HepG2 (cell line): ENCODE measurements around the gene DNMT3B. TPM values are rescaled to one million over a fixed set of nuclear protein-coding genes. Genes with fewer than 3 reads are reported as not detected.

ENCODE experiments used
- ADNP ChIP-seq: sonication (generic); formaldehyde crosslinking; IDR thresholded peaks from 2 replicates; pipeline ENCODE4 v1.4.0; 2020; ENCODE audit warnings: missing genetic modification reagents
- ARID2 ChIP-seq: sonication (generic); formaldehyde crosslinking; IDR thresholded peaks from 2 replicates; pipeline ENCODE4 v1.8.1; 2022; ENCODE audit warnings: mild to moderate bottlenecking, missing genetic modification reagents, borderline replicate concordance
- FOXK1 ChIP-seq: sonication (generic); formaldehyde crosslinking; IDR thresholded peaks from 2 replicates; pipeline ENCODE4 v1.4.0; 2020; ENCODE audit warnings: low read depth, missing genetic modification reagents, borderline replicate concordance
- HNRNPK ChIP-seq: fragments of 200-400 bp; formaldehyde crosslinking; IDR thresholded peaks from 2 replicates; pipeline ENCODE4 v1.6.1; 2018; ENCODE audit warnings: low read length, low read depth, moderate library complexity, mild to moderate bottlenecking; ENCODE audit not compliant: poor library complexity, severe bottlenecking
- PAX8 ChIP-seq: sonication (generic); formaldehyde crosslinking; IDR thresholded peaks from 2 replicates; pipeline ENCODE4 v1.8.0; 2022; ENCODE audit warnings: mild to moderate bottlenecking, missing genetic modification reagents, borderline replicate concordance
- RAD21 ChIP-seq: fragments of 450-650 bp; formaldehyde crosslinking; IDR thresholded peaks from 2 replicates; pipeline ENCODE4 v1.5.0; 2020; ENCODE audit warnings: mild to moderate bottlenecking
- RFXAP ChIP-seq: sonication (generic); formaldehyde crosslinking; IDR thresholded peaks from 2 replicates; pipeline ENCODE4 v1.4.0; 2020; ENCODE audit warnings: missing genetic modification reagents, borderline replicate concordance
- SAP130 ChIP-seq: IDR thresholded peaks from 2 replicates; pipeline ENCODE4 v1.6.1; 2016; ENCODE audit warnings: low read depth
- SATB2 ChIP-seq: sonication (generic); formaldehyde crosslinking; IDR thresholded peaks from 2 replicates; pipeline ENCODE4 v1.5.0; 2020; ENCODE audit warnings: missing genetic modification reagents
- TARDBP ChIP-seq: sonication (generic); formaldehyde crosslinking; IDR thresholded peaks from 2 replicates; pipeline ENCODE4 v1.8.0; 2022; ENCODE audit warnings: mild to moderate bottlenecking, missing genetic modification reagents
- TOPORS ChIP-seq: sonication (generic); formaldehyde crosslinking; IDR thresholded peaks from 2 replicates; pipeline ENCODE4 v1.8.0; 2023; ENCODE audit warnings: mild to moderate bottlenecking, missing genetic modification reagents
- ZNF430 ChIP-seq: sonication (generic); formaldehyde crosslinking; IDR thresholded peaks from 2 replicates; pipeline ENCODE4 v1.9.0; 2021; ENCODE audit warnings: mild to moderate bottlenecking, missing genetic modification reagents
- ZNF503 ChIP-seq: sonication (generic); formaldehyde crosslinking; IDR thresholded peaks from 2 replicates; pipeline ENCODE4 v1.4.0; 2020; ENCODE audit warnings: missing genetic modification reagents
- ZNF564 ChIP-seq: sonication (generic); formaldehyde crosslinking; IDR thresholded peaks from 2 replicates; pipeline ENCODE4 v1.8.1; 2023; ENCODE audit warnings: mild to moderate bottlenecking, missing genetic modification reagents
- ZZZ3 ChIP-seq: sonication (generic); formaldehyde crosslinking; IDR thresholded peaks from 2 replicates; pipeline ENCODE4 v1.4.0; 2020; ENCODE audit warnings: missing genetic modification reagents, mild to moderate bottlenecking, borderline replicate concordance
- polyA plus RNA-seq, 8 experiments: library from polyadenylated mRNA; depleted of rRNA in 3 of 8; stranded (reverse) in 7 of 8; unstranded in 1 of 8; fragments of >200 nt; fragmentation: Illumina TruSeq in 4 of 8; extraction: Trizol in 4 of 8; gene quantifications; 2 replicates each; pipeline versions ENCODE4 v1.2.1 to v1.2.3, GENCODE V29; 2011 to 2016; ENCODE audit warnings: low read depth in 4 of 8, missing spikeins in 1 of 8, mixed read lengths in 1 of 8; ENCODE audit not compliant: insufficient read depth in 1 of 8
- total RNA-seq, 5 experiments: library from RNA; depleted of rRNA; stranded (reverse); fragments of >200 nt; fragmentation: Illumina TruSeq; extraction: Trizol; gene quantifications; 2 replicates each; pipeline ENCODE4 v1.2.3, GENCODE V29; 2016; ENCODE audit warnings: low read depth in 1 of 5
- TF ChIP-seq, protein P1 (sequence below): sonication (generic); formaldehyde crosslinking; IDR thresholded peaks from 2 replicates; pipeline ENCODE4 v1.4.0; 2020; ENCODE audit warnings: missing genetic modification reagents
- TF ChIP-seq, protein P2 (sequence below): sonication (generic); formaldehyde crosslinking; IDR thresholded peaks from 2 replicates; pipeline ENCODE4 v1.9.0; 2022; ENCODE audit warnings: missing genetic modification reagents, mild to moderate bottlenecking, borderline replicate concordance
- TF ChIP-seq, protein P3 (sequence below): sonication (generic); formaldehyde crosslinking; IDR thresholded peaks from 2 replicates; pipeline ENCODE4 v1.8.0; 2022; ENCODE audit warnings: missing genetic modification reagents, mild to moderate bottlenecking, moderate library complexity, borderline replicate concordance
- TF ChIP-seq, protein P4 (sequence below): IDR thresholded peaks from 2 replicates; pipeline ENCODE4 v1.4.0; 2020; ENCODE audit warnings: mild to moderate bottlenecking, missing genetic modification reagents

The DNMT3B gene
- total and polyA plus RNA-seq, 2 of the 13 experiments (the other 11 are each of a cell fraction or from before 2014, with no cell fraction given) = 3.8 to 13.9 TPM

- TF ChIP-seq ZNF564 = no peak
- TF ChIP-seq, protein P1, sequence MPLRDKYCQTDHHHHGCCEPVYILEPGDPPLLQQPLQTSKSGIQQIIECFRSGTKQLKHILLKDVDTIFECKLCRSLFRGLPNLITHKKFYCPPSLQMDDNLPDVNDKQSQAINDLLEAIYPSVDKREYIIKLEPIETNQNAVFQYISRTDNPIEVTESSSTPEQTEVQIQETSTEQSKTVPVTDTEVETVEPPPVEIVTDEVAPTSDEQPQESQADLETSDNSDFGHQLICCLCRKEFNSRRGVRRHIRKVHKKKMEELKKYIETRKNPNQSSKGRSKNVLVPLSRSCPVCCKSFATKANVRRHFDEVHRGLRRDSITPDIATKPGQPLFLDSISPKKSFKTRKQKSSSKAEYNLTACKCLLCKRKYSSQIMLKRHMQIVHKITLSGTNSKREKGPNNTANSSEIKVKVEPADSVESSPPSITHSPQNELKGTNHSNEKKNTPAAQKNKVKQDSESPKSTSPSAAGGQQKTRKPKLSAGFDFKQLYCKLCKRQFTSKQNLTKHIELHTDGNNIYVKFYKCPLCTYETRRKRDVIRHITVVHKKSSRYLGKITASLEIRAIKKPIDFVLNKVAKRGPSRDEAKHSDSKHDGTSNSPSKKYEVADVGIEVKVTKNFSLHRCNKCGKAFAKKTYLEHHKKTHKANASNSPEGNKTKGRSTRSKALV = no peak
- TF ChIP-seq ZZZ3 (CRISPR knock-in tag) = no peak
- no peak for TF ChIP-seq ARID2 (CRISPR knock-in tag)
- TF ChIP-seq, protein P2, sequence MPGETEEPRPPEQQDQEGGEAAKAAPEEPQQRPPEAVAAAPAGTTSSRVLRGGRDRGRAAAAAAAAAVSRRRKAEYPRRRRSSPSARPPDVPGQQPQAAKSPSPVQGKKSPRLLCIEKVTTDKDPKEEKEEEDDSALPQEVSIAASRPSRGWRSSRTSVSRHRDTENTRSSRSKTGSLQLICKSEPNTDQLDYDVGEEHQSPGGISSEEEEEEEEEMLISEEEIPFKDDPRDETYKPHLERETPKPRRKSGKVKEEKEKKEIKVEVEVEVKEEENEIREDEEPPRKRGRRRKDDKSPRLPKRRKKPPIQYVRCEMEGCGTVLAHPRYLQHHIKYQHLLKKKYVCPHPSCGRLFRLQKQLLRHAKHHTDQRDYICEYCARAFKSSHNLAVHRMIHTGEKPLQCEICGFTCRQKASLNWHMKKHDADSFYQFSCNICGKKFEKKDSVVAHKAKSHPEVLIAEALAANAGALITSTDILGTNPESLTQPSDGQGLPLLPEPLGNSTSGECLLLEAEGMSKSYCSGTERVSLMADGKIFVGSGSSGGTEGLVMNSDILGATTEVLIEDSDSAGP (CRISPR knock-in tag) = peak; percentile 18; the same call in 1 of the 2 replicates
- TF ChIP-seq FOXK1 (CRISPR knock-in tag) = no peak
- no peak for TF ChIP-seq TARDBP (CRISPR knock-in tag)
- TF ChIP-seq RAD21 (CRISPR knock-in tag) = no peak
- no peak for TF ChIP-seq ZNF503 (CRISPR knock-in tag)
- TF ChIP-seq, protein P3, sequence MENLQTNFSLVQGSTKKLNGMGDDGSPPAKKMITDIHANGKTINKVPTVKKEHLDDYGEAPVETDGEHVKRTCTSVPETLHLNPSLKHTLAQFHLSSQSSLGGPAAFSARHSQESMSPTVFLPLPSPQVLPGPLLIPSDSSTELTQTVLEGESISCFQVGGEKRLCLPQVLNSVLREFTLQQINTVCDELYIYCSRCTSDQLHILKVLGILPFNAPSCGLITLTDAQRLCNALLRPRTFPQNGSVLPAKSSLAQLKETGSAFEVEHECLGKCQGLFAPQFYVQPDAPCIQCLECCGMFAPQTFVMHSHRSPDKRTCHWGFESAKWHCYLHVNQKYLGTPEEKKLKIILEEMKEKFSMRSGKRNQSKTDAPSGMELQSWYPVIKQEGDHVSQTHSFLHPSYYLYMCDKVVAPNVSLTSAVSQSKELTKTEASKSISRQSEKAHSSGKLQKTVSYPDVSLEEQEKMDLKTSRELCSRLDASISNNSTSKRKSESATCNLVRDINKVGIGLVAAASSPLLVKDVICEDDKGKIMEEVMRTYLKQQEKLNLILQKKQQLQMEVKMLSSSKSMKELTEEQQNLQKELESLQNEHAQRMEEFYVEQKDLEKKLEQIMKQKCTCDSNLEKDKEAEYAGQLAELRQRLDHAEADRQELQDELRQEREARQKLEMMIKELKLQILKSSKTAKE (CRISPR knock-in tag) = no peak
- no peak for TF ChIP-seq ADNP
- no peak for TF ChIP-seq ZNF430 (CRISPR knock-in tag)
- no peak for TF ChIP-seq TOPORS (CRISPR knock-in tag)
- no peak for TF ChIP-seq SAP130 (CRISPR knock-in tag)
- no peak for TF ChIP-seq HNRNPK
- TF ChIP-seq SATB2 = no peak
- TF ChIP-seq, protein P4, sequence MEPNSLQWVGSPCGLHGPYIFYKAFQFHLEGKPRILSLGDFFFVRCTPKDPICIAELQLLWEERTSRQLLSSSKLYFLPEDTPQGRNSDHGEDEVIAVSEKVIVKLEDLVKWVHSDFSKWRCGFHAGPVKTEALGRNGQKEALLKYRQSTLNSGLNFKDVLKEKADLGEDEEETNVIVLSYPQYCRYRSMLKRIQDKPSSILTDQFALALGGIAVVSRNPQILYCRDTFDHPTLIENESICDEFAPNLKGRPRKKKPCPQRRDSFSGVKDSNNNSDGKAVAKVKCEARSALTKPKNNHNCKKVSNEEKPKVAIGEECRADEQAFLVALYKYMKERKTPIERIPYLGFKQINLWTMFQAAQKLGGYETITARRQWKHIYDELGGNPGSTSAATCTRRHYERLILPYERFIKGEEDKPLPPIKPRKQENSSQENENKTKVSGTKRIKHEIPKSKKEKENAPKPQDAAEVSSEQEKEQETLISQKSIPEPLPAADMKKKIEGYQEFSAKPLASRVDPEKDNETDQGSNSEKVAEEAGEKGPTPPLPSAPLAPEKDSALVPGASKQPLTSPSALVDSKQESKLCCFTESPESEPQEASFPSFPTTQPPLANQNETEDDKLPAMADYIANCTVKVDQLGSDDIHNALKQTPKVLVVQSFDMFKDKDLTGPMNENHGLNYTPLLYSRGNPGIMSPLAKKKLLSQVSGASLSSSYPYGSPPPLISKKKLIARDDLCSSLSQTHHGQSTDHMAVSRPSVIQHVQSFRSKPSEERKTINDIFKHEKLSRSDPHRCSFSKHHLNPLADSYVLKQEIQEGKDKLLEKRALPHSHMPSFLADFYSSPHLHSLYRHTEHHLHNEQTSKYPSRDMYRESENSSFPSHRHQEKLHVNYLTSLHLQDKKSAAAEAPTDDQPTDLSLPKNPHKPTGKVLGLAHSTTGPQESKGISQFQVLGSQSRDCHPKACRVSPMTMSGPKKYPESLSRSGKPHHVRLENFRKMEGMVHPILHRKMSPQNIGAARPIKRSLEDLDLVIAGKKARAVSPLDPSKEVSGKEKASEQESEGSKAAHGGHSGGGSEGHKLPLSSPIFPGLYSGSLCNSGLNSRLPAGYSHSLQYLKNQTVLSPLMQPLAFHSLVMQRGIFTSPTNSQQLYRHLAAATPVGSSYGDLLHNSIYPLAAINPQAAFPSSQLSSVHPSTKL (CRISPR knock-in tag) = no peak
- no peak for TF ChIP-seq RFXAP (CRISPR knock-in tag)
- 0 out of 2 replicates have a peak, but pooled peaks have one; percentile 15 for TF ChIP-seq PAX8 (CRISPR knock-in tag)
These were observed 761 bp upstream of the DNMT3B start (continued) for GRCh38 chr20:32761417-32761830.
